ENCODE measurements around the gene PPP1R7. TPM values are rescaled to one million over a fixed set of nuclear protein-coding genes. Genes with fewer than 3 reads are reported as not detected.

Gene PPP1R7
- total RNA-seq, 1 experiment from 2014 or later, result 69.6 TPM

- DNase-seq (ENCODE audit: low spot score), result no peak
Measured at GRCh38 chr2:241160318-241160717, 10.1 kb downstream of the PPP1R7 start.

GRCh38 chr2:241161646-241162281, 11.5 kb downstream of the PPP1R7 start:
- no peak for DNase-seq (ENCODE audit: low spot score)

GRCh38 chr2:241163601-241164118, 13.4 kb downstream of the PPP1R7 start:
- no peak for DNase-seq (ENCODE audit: low spot score)

GRCh38 chr2:241168366-241168765, 18.1 kb downstream of the PPP1R7 start:
- no peak for DNase-seq (ENCODE audit: low spot score)

GRCh38 chr2:241173557-241173956, 23.3 kb downstream of the PPP1R7 start:
- DNase-seq (ENCODE audit: low spot score), result peak; percentile 27

DNA sequence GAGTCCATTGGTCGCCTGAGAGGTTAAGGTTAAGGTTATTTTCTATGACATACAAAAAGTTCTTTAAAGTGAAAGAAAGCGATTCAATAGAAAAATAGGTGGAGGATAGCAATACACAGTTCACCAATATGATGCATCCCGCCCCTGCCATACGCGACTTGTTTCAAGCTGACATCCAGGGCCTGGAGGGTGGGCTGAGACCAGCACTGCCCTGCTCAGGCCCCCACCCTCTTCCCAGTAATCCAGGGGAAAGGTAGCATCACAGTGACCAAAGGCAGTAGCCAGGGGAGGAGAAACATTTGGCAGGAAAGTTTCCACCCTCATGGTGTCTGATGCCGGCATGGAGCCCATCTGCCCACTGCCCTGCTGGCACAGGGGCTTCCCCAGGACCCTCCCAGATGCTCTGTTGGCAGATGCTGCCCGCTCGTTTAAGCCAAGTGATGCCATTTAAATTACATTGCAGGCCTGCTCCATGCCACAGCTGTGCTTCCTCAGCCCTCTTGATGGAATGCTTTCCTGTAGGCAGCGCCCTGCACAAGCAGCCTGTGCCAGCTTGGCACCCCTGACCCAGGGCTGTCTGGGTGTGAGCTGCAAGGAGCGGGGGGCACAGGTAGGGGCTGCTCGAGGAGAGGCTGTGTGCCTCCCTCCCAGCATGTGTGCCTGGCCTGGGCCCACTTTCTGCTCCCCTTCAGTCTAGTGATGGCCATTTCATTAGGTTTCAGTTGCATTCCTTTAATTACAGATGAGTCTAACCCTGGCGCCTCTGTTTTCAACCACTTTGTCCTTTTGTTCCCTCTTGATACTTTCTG, 27.5 kb downstream of the PPP1R7 start:
- no peak for DNase-seq (ENCODE audit: low spot score)

- DNase-seq (ENCODE audit: low spot score), result no peak
Measured at GRCh38 chr2:241178961-241179360, 28.7 kb downstream of the PPP1R7 start.

DNA sequence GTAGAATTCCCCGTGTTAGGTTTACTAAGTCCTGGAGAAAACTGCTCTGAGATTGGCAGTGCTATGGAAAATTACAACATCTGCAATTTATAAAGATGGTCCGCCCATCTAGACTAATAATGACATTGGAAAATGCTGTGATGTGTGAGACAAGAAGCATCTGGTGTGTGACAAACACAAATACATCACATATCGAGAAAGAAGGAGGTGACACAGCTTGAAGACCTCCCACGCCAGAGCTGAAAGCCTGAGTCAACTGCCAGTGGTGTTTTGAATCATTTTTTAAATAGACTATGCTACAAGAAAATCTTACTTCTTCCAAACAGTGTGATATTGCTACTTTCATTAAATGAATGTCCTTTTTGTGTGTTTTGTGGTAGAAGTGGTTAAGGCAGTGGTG, 29.6 kb downstream of the PPP1R7 start:
- no peak for DNase-seq (ENCODE audit: low spot score)

- no peak for DNase-seq (ENCODE audit: low spot score)
Measured at GRCh38 chr2:241180495-241180894, 30.2 kb downstream of the PPP1R7 start.

DNA sequence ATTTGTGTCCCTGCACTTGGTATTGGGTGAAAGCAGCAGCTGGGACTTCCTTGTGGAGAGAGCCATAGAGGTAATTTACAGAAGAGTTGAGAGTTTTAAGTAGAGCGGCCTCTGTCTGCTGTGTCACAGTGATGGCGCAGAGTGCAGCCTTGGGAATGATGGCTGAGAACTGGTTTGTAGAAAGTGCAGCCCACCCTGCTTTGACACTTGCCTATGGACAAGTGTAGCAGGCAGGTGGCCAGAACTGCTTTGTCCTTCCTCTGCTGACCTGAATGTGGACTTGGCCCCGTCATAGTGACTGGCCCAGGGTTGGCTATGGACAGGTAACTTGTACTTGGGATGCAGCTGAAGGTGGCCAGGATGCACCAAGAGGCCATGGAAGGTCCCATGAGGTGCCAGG, 31.9 kb downstream of the PPP1R7 start:
- no peak for DNase-seq (ENCODE audit: low spot score)

- no peak for DNase-seq (ENCODE audit: low spot score)
Measured at GRCh38 chr2:241182531-241183133, 32.4 kb downstream of the PPP1R7 start.

DNA sequence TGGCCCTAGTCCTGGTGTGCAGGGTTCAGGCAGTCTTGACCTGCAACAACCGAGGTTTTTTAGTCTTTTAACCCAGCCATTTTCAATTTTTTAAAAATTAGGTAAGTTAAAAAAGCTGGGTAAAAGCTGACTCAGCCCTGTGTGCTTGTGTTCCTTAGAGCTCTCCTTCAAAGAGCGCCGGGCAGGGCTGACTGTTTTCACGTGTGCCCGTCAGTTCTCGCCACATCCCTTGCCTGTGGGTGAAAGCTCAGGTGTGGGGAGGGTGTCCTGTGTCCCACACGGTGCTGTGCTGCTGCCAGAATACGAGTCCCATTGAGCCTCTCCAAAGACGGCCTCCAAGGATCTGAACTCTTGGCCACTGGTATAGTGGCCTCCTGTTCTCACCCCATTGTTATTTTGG, 33.0 kb downstream of the PPP1R7 start:
- DNase-seq (ENCODE audit: low spot score), result no peak

GRCh38 chr2:241184901-241185300, 34.6 kb downstream of the PPP1R7 start:
- DNase-seq (ENCODE audit: low spot score), result no peak

- no peak for DNase-seq (ENCODE audit: low spot score)
Measured at GRCh38 chr2:241185961-241186360, 35.7 kb downstream of the PPP1R7 start.

- DNase-seq (ENCODE audit: low spot score), result no peak
Measured at GRCh38 chr2:241187101-241187917, 37.0 kb downstream of the PPP1R7 start.

DNA sequence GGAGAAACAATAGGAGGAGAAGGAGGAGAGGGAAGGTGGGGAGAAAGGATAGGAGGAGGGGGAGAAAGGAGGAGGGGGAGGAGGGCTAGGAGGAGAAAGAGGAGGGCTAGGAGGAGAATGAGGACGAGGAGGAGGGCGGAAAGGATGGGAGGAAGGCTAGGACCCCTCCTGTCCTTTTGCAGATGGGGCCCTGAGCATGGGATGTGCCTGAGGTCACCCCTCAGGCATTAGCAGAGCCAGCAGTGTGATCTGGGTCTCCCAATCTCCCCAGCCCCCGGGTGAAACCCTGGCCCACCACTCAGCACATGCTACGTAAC, 37.6 kb downstream of the PPP1R7 start:
- no peak for DNase-seq (ENCODE audit: low spot score)

DNA sequence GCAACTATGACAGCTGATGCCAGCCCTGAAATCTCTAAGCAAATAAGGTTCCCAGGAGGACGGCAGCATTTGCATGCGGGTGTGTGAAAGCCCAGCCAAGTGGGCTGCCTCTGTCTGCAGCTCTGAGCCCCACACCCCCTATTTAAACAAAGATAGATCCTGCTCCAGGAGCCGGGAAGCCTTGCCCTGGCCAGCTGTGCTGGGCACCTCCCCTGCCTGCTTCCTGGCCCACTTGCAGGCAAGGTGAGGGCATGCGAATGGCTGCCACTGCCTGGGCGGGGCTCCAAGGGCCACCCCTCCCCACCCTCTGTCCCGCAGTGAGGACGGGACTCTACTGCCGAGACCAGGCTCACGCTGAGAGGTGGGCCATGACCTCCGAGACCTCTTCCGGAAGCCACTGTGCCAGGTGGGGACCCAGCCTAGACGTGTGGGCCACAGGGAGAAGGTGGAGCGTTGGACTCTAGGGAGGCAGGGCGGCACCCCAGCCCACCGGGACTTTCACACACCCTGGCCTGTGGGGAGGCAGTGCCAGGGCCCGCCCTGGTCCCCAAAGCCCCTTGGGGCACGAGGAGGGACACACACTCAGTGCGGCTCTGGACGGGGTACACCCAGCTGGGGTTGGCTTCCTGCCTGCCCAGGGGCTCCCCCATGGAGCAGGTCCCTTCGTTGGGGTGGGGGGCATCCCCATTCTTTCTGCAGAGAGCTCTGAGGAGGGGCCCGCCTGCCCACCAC, 38.3 kb downstream of the PPP1R7 start, which contains the start of gene ANO7:
ANO7 (plus strand) TSS at position 317 of the 732 bp plus-strand sequence. CDS start 1,387 bp downstream, outside the sequence.
- DNase-seq (ENCODE audit: low spot score), result no peak

GRCh38 chr2:241189093-241189855, 39.0 kb downstream of the PPP1R7 start:
- no peak for DNase-seq (ENCODE audit: low spot score)

DNA sequence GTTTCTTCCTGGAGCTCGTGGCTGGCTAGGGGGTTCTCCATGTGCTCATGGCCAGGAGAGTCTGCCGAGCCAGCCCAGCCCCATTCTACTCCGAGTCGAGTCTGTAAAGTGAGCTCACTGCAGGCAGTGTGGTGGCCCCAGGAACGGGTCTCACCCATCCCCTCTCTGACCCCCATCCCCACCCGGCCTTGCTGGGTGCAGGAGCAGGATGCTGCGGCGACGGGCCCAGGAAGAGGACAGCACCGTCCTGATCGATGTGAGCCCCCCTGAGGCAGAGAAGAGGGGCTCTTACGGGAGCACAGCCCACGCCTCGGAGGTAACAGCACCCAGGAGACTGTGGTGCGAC, 39.6 kb downstream of the PPP1R7 start:
- DNase-seq (ENCODE audit: low spot score), result no peak

GRCh38 chr2:241190291-241190981, 40.2 kb downstream of the PPP1R7 start:
- DNase-seq (ENCODE audit: low spot score), result no peak
